Posterior vena cava (tissue), 2 donors: Measurements from ENCODE around the gene DDX43. TPM values are rescaled to one million over a fixed set of nuclear protein-coding genes. Genes with fewer than 3 reads are reported as not detected.
A peak's percentile ranks its signal among the peaks of the same experiment; 100 is the strongest.
"Not testable (repeated sequence)": the region's sequence is repeated elsewhere in the genome, so short reads cannot be mapped to it uniquely, and the experiment has no call there.

Experiments used
- DNase-seq: peaks from one replicate; pipeline ENCODE4 v3.0.0-alpha.2; 2020; ENCODE audit warnings: low spot score
- intact Hi-C, 2 donors: fragments of 100-400 bp; cut with DNase I; formaldehyde crosslinking; loops; one replicate each; pipeline versions ENCODE4 v1.14.1 to v1.14.2; 2022 to 2023
- long read RNA-seq, 2 donors: library from polyadenylated mRNA; unstranded; transcript quantifications; one replicate each; pipeline ENCODE4 v2.0.0, GENCODE V29; 2020 to 2021
- total RNA-seq, 2 donors: library from RNA; stranded (reverse); fragmentation: NEBNext Ultra II Directional; extraction: Animal tissue kit (Norgen Biotek cat#: 25700); gene quantifications; one replicate each; pipeline ENCODE4 v1.2.1, GENCODE V29; 2021
- donor health status: DM: yes; HTN: yes; CAD: no.
- donor health status: DM: yes; HTN: yes; CAD: no.

The DDX43 gene
- 1 to 10 TPM in 1 of 2 donors, under 1 TPM in 1; 0.43 to 1.3 TPM for total RNA-seq
- long read RNA-seq, donor 1, partial matches to known transcripts = 0 of 1 reads
- long read RNA-seq, donor 1, other reads (novel, unspliced or antisense) = 0 of 1 reads
- long read RNA-seq, donor 2 = 0 reads

- peak; percentile 92 for DNase-seq
- intact Hi-C loops = no loop called here
Observed at GRCh38 chr6:73394577-73395354, at the start of gene DDX43. Gene DDX43 (plus strand): TSS chr6:73394828. CDS start chr6:73394906, 78 bp downstream.

GRCh38 chr6:73348550-73349204, 46.0 kb upstream of the DDX43 start:
- intact Hi-C loops = no loop called here
- no peak for DNase-seq

- intact Hi-C loops = no loop called here
- no peak for DNase-seq
Observed at GRCh38 chr6:73349311-73349710, 45.3 kb upstream of the DDX43 start.

- intact Hi-C loops = no loop called here
- DNase-seq = no peak
Observed at GRCh38 chr6:73353636-73354593, 40.7 kb upstream of the DDX43 start, which contains the start of gene DPPA5. Gene DPPA5 (minus strand): TSS chr6:73354276. CDS start chr6:73354225, 51 bp downstream.

GRCh38 chr6:73362358-73362757, 32.3 kb upstream of the DDX43 start, which contains the start of gene KHDC3L:
Gene KHDC3L (plus strand): TSS chr6:73362658. CDS start chr6:73362730, 72 bp downstream.
- intact Hi-C loops = no loop called here
- no peak for DNase-seq

- intact Hi-C loops = no loop called here
- no peak for DNase-seq
Observed at GRCh38 chr6:73362869-73363536, 31.6 kb upstream of the DDX43 start.

GRCh38 chr6:73363537-73363875, 31.1 kb upstream of the DDX43 start:
- intact Hi-C loops = no loop called here
- DNase-seq = no peak

GRCh38 chr6:73364121-73364520, 30.5 kb upstream of the DDX43 start:
- DNase-seq = no peak
- intact Hi-C loops = no loop called here

- no peak for DNase-seq
- intact Hi-C loops = no loop called here
Observed at GRCh38 chr6:73364549-73364948, 30.1 kb upstream of the DDX43 start.

- DNase-seq = no peak
Observed at GRCh38 chr6:73367761-73368355, 26.8 kb upstream of the DDX43 start.

GRCh38 chr6:73368675-73369074, 26.0 kb upstream of the DDX43 start:
- intact Hi-C loops = no loop called here

More at GRCh38 chr6:73367761-73368355, 26.8 kb upstream of the DDX43 start:
- intact Hi-C loops = no loop called here

GRCh38 chr6:73369157-73369556, 25.5 kb upstream of the DDX43 start:
- intact Hi-C loops = no loop called here
- DNase-seq = no peak

More at GRCh38 chr6:73368675-73369074, 26.0 kb upstream of the DDX43 start:
- DNase-seq = no peak

GRCh38 chr6:73369563-73369962, 25.1 kb upstream of the DDX43 start, which contains the start of gene OOEP:
Gene OOEP (minus strand): TSS chr6:73369897. CDS start chr6:73369792, 105 bp downstream.
- DNase-seq = no peak
- intact Hi-C loops = no loop called here

GRCh38 chr6:73371984-73372383, 22.6 kb upstream of the DDX43 start:
- no peak for DNase-seq
- intact Hi-C loops = no loop called here

- intact Hi-C loops = no loop called here
- no peak for DNase-seq
Observed at GRCh38 chr6:73372516-73372915, 22.1 kb upstream of the DDX43 start.

- intact Hi-C loops = no loop called here
- DNase-seq = no peak
Observed at GRCh38 chr6:73375216-73375615, 19.4 kb upstream of the DDX43 start.

GRCh38 chr6:73377225-73377624, 17.4 kb upstream of the DDX43 start:
- intact Hi-C loops = no loop called here
- no peak for DNase-seq

GRCh38 chr6:73381531-73381930, 13.1 kb upstream of the DDX43 start:
- DNase-seq = peak; percentile 59
- intact Hi-C loops = not testable (repeated sequence)
